Ovary (tissue), 3 donors: ENCODE data around the gene TM9SF3.

Experiments
- CTCF ChIP-seq, 3 donors: fragments of 450-650 bp in 2 of 3; fragments of 200-600 bp in 1 of 3; IDR thresholded peaks; one replicate each; pipeline versions ENCODE4 v1.5.1 to v1.8.0; 2016 to 2022; ENCODE audit warnings: antibody characterized with exemption in 3 of 3, mild to moderate bottlenecking in 1 of 3
- POLR2A ChIP-seq: fragments of 450-650 bp; IDR thresholded peaks from one replicate; pipeline ENCODE4 v1.6.1; 2017; ENCODE audit warnings: antibody characterized with exemption, mild to moderate bottlenecking, moderate library complexity
- donor health status: DM: no; HTN: no; CAD: no.

DNA sequence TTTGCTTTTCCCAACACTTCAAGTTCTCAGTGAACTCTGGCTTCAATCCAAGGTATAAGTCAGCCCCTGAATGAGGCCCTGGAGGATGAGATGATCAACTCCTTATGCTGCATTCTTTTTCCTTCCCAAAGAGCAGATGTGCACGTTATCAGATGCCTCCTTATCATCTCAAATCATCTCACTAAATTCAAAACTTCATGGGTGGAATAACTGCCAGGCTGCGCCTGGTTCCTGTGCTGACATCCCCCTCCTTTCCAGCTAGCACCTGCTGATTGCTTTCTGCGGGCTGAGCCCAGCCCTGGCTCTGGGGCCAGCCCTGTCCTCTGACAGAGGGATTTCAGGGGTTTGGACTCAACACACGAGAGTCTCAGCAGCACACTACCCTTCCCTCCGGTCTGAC, 118.0 kb downstream of the TM9SF3 start:
- TF ChIP-seq POLR2A, result no peak
- TF ChIP-seq CTCF (IDR thresholded peaks at IDR 0.05), result no peak
